ENCODE measurements around the gene MTARC1. TPM values are rescaled to one million over a fixed set of nuclear protein-coding genes. Genes with fewer than 3 reads are reported as not detected.
A peak's percentile ranks its signal among the peaks of the same experiment; 100 is the strongest.

MTARC1 gene
- total and polyA plus RNA-seq, 10 of the 15 experiments (the other 5 are each of a cell fraction or from before 2014, with no cell fraction given) = 0.23 to 1.5 (median 0.48) TPM

DNA sequence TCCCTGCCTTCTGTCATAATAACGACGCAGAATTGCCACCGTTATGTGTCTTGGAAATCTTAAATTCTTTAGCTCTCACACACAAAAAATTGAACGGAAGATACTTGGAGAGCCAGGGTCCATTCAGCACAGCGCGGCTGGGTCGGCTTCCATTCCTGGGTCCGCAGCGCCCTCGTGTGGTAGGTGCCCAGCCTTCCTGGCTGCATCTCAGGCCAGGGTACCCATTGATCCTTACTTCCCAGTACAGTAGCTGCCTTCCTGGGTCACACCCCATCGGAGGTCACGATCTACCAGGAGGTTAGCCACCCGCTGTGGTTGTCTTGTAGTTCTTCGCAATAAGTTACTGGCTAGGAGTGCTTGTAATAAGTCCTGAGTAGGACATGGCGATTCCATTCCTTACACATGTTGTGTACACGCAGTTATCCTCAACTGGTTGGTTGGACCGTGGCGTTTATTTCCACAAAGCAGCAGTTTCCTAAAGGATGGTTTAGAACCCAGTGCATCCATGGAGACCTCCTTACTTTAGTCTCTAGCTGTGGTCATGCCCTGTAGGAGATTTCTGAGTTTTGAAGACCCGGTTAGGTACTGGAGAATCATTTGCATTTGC is 9.9 kb upstream of the MTARC1 start (continued):
- TF ChIP-seq, protein P1, sequence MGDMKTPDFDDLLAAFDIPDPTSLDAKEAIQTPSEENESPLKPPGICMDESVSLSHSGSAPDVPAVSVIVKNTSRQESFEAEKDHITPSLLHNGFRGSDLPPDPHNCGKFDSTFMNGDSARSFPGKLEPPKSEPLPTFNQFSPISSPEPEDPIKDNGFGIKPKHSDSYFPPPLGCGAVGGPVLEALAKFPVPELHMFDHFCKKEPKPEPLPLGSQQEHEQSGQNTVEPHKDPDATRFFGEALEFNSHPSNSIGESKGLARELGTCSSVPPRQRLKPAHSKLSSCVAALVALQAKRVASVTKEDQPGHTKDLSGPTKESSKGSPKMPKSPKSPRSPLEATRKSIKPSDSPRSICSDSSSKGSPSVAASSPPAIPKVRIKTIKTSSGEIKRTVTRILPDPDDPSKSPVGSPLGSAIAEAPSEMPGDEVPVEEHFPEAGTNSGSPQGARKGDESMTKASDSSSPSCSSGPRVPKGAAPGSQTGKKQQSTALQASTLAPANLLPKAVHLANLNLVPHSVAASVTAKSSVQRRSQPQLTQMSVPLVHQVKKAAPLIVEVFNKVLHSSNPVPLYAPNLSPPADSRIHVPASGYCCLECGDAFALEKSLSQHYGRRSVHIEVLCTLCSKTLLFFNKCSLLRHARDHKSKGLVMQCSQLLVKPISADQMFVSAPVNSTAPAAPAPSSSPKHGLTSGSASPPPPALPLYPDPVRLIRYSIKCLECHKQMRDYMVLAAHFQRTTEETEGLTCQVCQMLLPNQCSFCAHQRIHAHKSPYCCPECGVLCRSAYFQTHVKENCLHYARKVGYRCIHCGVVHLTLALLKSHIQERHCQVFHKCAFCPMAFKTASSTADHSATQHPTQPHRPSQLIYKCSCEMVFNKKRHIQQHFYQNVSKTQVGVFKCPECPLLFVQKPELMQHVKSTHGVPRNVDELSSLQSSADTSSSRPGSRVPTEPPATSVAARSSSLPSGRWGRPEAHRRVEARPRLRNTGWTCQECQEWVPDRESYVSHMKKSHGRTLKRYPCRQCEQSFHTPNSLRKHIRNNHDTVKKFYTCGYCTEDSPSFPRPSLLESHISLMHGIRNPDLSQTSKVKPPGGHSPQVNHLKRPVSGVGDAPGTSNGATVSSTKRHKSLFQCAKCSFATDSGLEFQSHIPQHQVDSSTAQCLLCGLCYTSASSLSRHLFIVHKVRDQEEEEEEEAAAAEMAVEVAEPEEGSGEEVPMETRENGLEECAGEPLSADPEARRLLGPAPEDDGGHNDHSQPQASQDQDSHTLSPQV (IDR thresholded peaks at IDR 0.05) = no peak
- TF ChIP-seq, protein P2, sequence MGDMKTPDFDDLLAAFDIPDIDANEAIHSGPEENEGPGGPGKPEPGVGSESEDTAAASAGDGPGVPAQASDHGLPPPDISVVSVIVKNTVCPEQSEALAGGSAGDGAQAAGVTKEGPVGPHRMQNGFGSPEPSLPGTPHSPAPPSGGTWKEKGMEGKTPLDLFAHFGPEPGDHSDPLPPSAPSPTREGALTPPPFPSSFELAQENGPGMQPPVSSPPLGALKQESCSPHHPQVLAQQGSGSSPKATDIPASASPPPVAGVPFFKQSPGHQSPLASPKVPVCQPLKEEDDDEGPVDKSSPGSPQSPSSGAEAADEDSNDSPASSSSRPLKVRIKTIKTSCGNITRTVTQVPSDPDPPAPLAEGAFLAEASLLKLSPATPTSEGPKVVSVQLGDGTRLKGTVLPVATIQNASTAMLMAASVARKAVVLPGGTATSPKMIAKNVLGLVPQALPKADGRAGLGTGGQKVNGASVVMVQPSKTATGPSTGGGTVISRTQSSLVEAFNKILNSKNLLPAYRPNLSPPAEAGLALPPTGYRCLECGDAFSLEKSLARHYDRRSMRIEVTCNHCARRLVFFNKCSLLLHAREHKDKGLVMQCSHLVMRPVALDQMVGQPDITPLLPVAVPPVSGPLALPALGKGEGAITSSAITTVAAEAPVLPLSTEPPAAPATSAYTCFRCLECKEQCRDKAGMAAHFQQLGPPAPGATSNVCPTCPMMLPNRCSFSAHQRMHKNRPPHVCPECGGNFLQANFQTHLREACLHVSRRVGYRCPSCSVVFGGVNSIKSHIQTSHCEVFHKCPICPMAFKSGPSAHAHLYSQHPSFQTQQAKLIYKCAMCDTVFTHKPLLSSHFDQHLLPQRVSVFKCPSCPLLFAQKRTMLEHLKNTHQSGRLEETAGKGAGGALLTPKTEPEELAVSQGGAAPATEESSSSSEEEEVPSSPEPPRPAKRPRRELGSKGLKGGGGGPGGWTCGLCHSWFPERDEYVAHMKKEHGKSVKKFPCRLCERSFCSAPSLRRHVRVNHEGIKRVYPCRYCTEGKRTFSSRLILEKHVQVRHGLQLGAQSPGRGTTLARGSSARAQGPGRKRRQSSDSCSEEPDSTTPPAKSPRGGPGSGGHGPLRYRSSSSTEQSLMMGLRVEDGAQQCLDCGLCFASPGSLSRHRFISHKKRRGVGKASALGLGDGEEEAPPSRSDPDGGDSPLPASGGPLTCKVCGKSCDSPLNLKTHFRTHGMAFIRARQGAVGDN (IDR thresholded peaks at IDR 0.05) = no peak
- TF ChIP-seq IKZF2 (IDR thresholded peaks at IDR 0.05) = no peak
- TF ChIP-seq SMARCA5 (IDR thresholded peaks at IDR 0.05) = peak; percentile 69; the same call in 1 of the 2 replicates
- TF ChIP-seq, protein P3, sequence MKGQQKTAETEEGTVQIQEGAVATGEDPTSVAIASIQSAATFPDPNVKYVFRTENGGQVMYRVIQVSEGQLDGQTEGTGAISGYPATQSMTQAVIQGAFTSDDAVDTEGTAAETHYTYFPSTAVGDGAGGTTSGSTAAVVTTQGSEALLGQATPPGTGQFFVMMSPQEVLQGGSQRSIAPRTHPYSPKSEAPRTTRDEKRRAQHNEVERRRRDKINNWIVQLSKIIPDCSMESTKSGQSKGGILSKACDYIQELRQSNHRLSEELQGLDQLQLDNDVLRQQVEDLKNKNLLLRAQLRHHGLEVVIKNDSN (IDR thresholded peaks at IDR 0.05; ENCODE audit: borderline replicate concordance, extremely low read length, insufficient read depth, low read depth, low read length) = no peak
- TF ChIP-seq GABPA (IDR thresholded peaks at IDR 0.05; ENCODE audit: low read depth) = no peak
- no peak for TF ChIP-seq NBN (IDR thresholded peaks at IDR 0.05)
- no peak for TF ChIP-seq MTA3 (IDR thresholded peaks at IDR 0.05; ENCODE audit: borderline replicate concordance, low read length)
- no peak for TF ChIP-seq PAX5 (IDR thresholded peaks at IDR 0.05; ENCODE audit: borderline replicate concordance, low read depth, low read length)
- TF ChIP-seq SREBF2 (IDR thresholded peaks at IDR 0.05; ENCODE audit: low read length) = no peak
- TF ChIP-seq YBX1 (IDR thresholded peaks at IDR 0.05) = no peak
- TF ChIP-seq, protein P4, sequence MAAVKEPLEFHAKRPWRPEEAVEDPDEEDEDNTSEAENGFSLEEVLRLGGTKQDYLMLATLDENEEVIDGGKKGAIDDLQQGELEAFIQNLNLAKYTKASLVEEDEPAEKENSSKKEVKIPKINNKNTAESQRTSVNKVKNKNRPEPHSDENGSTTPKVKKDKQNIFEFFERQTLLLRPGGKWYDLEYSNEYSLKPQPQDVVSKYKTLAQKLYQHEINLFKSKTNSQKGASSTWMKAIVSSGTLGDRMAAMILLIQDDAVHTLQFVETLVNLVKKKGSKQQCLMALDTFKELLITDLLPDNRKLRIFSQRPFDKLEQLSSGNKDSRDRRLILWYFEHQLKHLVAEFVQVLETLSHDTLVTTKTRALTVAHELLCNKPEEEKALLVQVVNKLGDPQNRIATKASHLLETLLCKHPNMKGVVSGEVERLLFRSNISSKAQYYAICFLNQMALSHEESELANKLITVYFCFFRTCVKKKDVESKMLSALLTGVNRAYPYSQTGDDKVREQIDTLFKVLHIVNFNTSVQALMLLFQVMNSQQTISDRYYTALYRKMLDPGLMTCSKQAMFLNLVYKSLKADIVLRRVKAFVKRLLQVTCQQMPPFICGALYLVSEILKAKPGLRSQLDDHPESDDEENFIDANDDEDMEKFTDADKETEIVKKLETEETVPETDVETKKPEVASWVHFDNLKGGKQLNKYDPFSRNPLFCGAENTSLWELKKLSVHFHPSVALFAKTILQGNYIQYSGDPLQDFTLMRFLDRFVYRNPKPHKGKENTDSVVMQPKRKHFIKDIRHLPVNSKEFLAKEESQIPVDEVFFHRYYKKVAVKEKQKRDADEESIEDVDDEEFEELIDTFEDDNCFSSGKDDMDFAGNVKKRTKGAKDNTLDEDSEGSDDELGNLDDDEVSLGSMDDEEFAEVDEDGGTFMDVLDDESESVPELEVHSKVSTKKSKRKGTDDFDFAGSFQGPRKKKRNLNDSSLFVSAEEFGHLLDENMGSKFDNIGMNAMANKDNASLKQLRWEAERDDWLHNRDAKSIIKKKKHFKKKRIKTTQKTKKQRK (IDR thresholded peaks at IDR 0.05; ENCODE audit: low read depth, low read length) = no peak
- TF ChIP-seq, protein P5, sequence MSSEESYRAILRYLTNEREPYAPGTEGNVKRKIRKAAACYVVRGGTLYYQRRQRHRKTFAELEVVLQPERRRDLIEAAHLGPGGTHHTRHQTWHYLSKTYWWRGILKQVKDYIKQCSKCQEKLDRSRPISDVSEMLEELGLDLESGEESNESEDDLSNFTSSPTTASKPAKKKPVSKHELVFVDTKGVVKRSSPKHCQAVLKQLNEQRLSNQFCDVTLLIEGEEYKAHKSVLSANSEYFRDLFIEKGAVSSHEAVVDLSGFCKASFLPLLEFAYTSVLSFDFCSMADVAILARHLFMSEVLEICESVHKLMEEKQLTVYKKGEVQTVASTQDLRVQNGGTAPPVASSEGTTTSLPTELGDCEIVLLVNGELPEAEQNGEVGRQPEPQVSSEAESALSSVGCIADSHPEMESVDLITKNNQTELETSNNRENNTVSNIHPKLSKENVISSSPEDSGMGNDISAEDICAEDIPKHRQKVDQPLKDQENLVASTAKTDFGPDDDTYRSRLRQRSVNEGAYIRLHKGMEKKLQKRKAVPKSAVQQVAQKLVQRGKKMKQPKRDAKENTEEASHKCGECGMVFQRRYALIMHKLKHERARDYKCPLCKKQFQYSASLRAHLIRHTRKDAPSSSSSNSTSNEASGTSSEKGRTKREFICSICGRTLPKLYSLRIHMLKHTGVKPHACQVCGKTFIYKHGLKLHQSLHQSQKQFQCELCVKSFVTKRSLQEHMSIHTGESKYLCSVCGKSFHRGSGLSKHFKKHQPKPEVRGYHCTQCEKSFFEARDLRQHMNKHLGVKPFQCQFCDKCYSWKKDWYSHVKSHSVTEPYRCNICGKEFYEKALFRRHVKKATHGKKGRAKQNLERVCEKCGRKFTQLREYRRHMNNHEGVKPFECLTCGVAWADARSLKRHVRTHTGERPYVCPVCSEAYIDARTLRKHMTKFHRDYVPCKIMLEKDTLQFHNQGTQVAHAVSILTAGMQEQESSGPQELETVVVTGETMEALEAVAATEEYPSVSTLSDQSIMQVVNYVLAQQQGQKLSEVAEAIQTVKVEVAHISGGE (CRISPR knock-in tag; IDR thresholded peaks at IDR 0.05) = no peak
- 0 out of 2 replicates have a peak, but pooled peaks have one; percentile 57 for TF ChIP-seq STAT1 (conservative IDR thresholded peaks at IDR 0.05)

Measured in GM12878 (cell line).